ENCODE measurements around the gene NANP. TPM values are rescaled to one million over a fixed set of nuclear protein-coding genes. Genes with fewer than 3 reads are reported as not detected.
"Not testable (repeated sequence)": the region's sequence is repeated elsewhere in the genome, so short reads cannot be mapped to it uniquely, and the experiment has no call there.

The NANP gene
- 3.8 TPM for total RNA-seq
- long read RNA-seq, partial matches to known transcripts = 0 of 4 reads
- long read RNA-seq, other reads (novel, unspliced or antisense) = 0 of 4 reads

GRCh38 chr20:25623736-25624499 is at the start of gene NANP:
Gene NANP (minus strand): TSS chr20:25624014. CDS start chr20:25623948, 66 bp downstream.
- intact Hi-C loops (cut with DNase I) = loop anchor here (1.0 to 5.0 kb wide), 2 partner anchors 74 to 82 kb away; no protein-coding TSS in a partner anchor
- ATAC-seq = peak; percentile 97
- peak; percentile 97 for DNase-seq (ENCODE audit: missing footprints)

GRCh38 chr20:25672659-25673235 is 48.9 kb upstream of the NANP start:
- ATAC-seq (no peak), DNase-seq (ENCODE audit: missing footprints) (no peak)
- intact Hi-C loops (cut with DNase I) = no loop called here

- intact Hi-C loops (cut with DNase I) = no loop called here
- ATAC-seq = no peak
- no peak for DNase-seq (ENCODE audit: missing footprints)
Observed at GRCh38 chr20:25669826-25670422, 46.1 kb upstream of the NANP start.

- ATAC-seq = no peak
- intact Hi-C loops (cut with DNase I) = no loop called here
- no peak for DNase-seq (ENCODE audit: missing footprints)
Observed at GRCh38 chr20:25668446-25668845, 44.6 kb upstream of the NANP start.

- ATAC-seq (no peak), DNase-seq (ENCODE audit: missing footprints) (no peak)
- intact Hi-C loops (cut with DNase I) = no loop called here
Observed at GRCh38 chr20:25659999-25660398, 36.2 kb upstream of the NANP start.

GRCh38 chr20:25654487-25654886 is 30.7 kb upstream of the NANP start:
- no peak for ATAC-seq
- intact Hi-C loops (cut with DNase I) = no loop called here
- DNase-seq (ENCODE audit: missing footprints) = no peak

- intact Hi-C loops (cut with DNase I); DNase-seq (ENCODE audit: missing footprints); ATAC-seq: not testable (repeated sequence)
Observed at GRCh38 chr20:25652866-25653265, 29.1 kb upstream of the NANP start.

- intact Hi-C loops (cut with DNase I) = no loop called here
- ATAC-seq (no peak), DNase-seq (ENCODE audit: missing footprints) (no peak)
Observed at GRCh38 chr20:25644814-25645213, 21.0 kb upstream of the NANP start.

- intact Hi-C loops (cut with DNase I) = no loop called here
Observed at GRCh38 chr20:25643716-25644115, 19.9 kb upstream of the NANP start.

GRCh38 chr20:25637247-25637646 is 13.4 kb upstream of the NANP start:
- ATAC-seq = no peak
- no peak for DNase-seq (ENCODE audit: missing footprints)
- intact Hi-C loops (cut with DNase I) = no loop called here

More at GRCh38 chr20:25643716-25644115, 19.9 kb upstream of the NANP start:
- ATAC-seq (no peak), DNase-seq (ENCODE audit: missing footprints) (no peak)

GRCh38 chr20:25632940-25633790 is 9.4 kb upstream of the NANP start:
- intact Hi-C loops (cut with DNase I) = no loop called here
- DNase-seq (ENCODE audit: missing footprints) (no peak), ATAC-seq (no peak)

- intact Hi-C loops (cut with DNase I); ATAC-seq; DNase-seq (ENCODE audit: missing footprints): not testable (repeated sequence)
Observed at GRCh38 chr20:25630615-25631014, 6.8 kb upstream of the NANP start.

GRCh38 chr20:25629816-25630499 is 6.1 kb upstream of the NANP start:
- DNase-seq (ENCODE audit: missing footprints) (no peak), ATAC-seq (no peak)
- intact Hi-C loops (cut with DNase I) = no loop called here

- intact Hi-C loops (cut with DNase I) = no loop called here
- ATAC-seq = no peak
- no peak for DNase-seq (ENCODE audit: missing footprints)
Observed at GRCh38 chr20:25626779-25627178, 3.0 kb upstream of the NANP start.

GRCh38 chr20:25624500-25624939 is 706 bp upstream of the NANP start:
- ATAC-seq = no peak
- intact Hi-C loops (cut with DNase I) = loop anchor here (1.0 to 5.0 kb wide), 2 partner anchors 74 to 82 kb away; no protein-coding TSS in a partner anchor
- no peak for DNase-seq (ENCODE audit: missing footprints)

GRCh38 chr20:25623225-25623735 is 534 bp downstream of the NANP start:
- intact Hi-C loops (cut with DNase I) = loop anchor here (5.0 kb wide), 1 partner anchor 81 kb away; no protein-coding TSS in a partner anchor
- peak; percentile 55 for ATAC-seq

GRCh38 chr20:25622450-25623224 is 1.2 kb downstream of the NANP start:
- DNase-seq (ENCODE audit: missing footprints) = no peak
- no peak for ATAC-seq
- intact Hi-C loops (cut with DNase I) = loop anchor here (5.0 kb wide), 1 partner anchor 80 kb away; no protein-coding TSS in a partner anchor

More at GRCh38 chr20:25623225-25623735, 534 bp downstream of the NANP start:
- DNase-seq (ENCODE audit: missing footprints) = peak; percentile 69
